Astrocyte (in vitro differentiated cells and primary cell): Measurements from ENCODE around the gene HSFX1.

Experiments used
- CTCF ChIP-seq: IDR thresholded peaks from 2 replicates; pipeline ENCODE4 v1.5.1; 2011; ENCODE audit warnings: low read depth, mild to moderate bottlenecking, inconsistent platforms, low read length, moderate library complexity; ENCODE audit not compliant: insufficient read depth
- EZH2 ChIP-seq: IDR thresholded peaks from 2 replicates; pipeline ENCODE4 v1.6.1; 2012; ENCODE audit warnings: mild to moderate bottlenecking, low read length, inconsistent platforms; ENCODE audit not compliant: insufficient read depth

DNA sequence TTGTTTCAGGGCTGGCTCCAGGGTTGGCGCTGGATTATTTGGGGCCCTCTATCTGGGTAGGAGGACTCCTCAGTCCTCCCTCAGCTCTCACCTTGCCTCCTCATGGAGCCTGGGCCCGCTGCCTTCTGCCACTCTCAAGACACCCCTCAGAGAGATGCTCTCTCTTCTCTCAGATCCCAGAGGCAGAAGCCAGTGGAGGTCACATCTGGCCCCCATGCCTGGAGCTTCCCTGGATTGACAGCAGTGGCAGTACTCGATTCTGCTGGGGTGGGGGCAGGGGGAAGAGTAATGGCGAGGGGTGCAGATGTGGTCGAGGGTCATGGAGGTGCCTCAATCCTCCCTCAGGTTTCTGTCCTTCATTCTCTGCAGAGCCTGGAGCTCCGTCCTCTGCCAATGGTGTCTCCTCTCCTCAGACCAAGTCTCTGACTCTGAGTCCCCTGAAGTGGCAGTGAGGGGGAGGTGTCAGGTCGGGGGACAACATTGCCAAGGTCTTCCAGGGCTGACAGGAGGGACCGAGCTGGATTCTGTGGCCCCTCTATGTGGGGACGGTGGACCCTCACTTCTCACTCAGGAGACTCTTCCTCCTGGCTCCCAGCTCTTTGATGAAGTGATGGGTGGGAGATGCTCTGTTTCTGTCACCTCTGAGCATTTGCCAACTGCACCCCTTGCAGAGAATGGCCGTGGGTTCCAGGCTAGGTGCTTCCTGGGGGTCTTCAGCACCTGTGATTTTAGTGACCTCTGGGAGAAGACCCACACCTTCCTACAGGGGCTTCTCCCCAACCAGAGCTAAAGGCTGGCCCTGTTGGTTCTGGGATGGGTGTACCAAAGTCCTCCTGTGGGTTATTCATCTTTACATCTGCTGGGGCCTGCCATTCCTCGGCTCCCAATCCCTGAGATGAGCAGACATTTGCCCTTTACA lies 10.9 kb upstream of the HSFX1 start:
- no peak for TF ChIP-seq CTCF
- no peak for TF ChIP-seq EZH2
